Skin epidermis (tissue), 12 donors: ENCODE measurements around the gene DOCK10.

Source experiments
- H3K27ac ChIP-seq, 21 experiments: fragments of 200-600 bp; sonication (generic) in 11 of 21; one replicate each; pipeline ENCODE4 v1.5.0; 2020; ENCODE audit warnings: mild to moderate bottlenecking in 3 of 21, inconsistent platforms in 2 of 21, moderate library complexity in 2 of 21
- H3K4me3 ChIP-seq, 7 experiments: fragments of 200-600 bp; sonication (generic) in 2 of 7; one replicate each; pipeline ENCODE4 v1.5.0; 2020; ENCODE audit warnings: inconsistent platforms in 2 of 7, mild to moderate bottlenecking in 2 of 7, moderate library complexity in 1 of 7

The DOCK10 gene

GRCh38 chr2:224816816-224817215, 225.5 kb downstream of the DOCK10 start:
- no peak overlapping the region for H3K4me3 ChIP-seq
- H3K27ac ChIP-seq: no peak overlapping the region

- Histone ChIP-seq H3K27ac (no peak overlapping the region), H3K4me3 (no peak overlapping the region)
Measured at GRCh38 chr2:224813578-224813977, 228.7 kb downstream of the DOCK10 start.

- Histone ChIP-seq H3K27ac (no peak overlapping the region), H3K4me3 (no peak overlapping the region)
Measured at GRCh38 chr2:224807153-224807964, 234.9 kb downstream of the DOCK10 start.

DNA sequence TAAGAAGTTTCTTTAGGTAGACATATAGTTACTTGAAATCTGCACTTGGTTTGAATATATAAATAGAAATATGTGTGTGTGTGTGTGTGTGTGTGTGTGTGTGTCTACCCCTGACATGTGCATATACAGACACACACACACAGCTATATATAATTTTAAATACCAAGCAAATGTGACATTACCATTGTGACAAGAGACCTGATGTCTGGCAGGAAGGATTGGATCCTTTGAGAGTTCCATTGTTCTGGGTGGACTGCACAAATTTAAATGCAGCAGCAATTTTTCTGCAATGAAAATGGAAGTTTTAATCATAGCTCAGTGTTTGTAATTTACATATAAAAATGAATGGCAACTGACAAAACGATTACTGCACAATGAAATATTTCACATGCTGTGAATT, 238.3 kb downstream of the DOCK10 start:
- Histone ChIP-seq H3K27ac (no peak overlapping the region), H3K4me3 (no peak overlapping the region)

DNA sequence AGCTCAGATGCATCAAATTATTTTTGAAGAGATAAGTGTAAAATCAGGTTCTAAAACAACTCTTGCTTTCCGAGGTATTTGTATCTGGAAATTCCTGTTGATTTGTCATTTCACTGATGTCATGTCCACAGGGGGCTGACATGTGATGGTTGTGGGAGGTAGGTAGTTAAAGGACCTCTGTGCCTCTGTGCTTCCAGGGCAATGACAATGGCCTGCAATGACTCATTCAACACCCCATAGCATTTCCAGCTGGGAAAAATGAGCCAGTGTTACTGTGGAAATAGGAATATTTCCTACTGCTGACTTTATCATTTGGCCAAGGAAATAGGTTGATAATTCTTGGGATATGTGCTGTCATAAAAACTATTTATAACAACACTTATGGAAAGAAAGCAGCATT, 239.9 kb downstream of the DOCK10 start:
- H3K27ac ChIP-seq: no peak overlapping the region

DNA sequence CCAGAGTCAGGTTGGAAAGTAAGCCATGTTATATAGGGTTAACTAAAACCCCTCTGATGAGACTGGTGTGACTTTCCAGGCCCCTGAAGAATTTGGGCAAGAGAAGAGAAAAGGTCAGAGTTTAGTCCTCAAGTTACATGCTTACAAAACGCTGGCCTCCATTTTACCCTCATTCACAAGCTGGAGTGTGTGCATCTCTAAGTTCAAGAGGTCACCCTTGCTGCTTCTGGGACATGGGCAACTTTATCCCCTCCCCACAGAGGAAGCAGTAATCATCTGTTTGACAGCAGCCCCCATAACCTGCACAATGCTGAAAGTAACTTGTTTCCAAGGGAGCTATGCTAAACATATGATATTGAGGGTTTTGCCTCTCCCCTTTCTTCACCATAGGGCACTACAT, 240.9 kb downstream of the DOCK10 start:
- Histone ChIP-seq H3K4me3 (no peak overlapping the region), H3K27ac (no peak overlapping the region)

More for the DNA sequence above, 239.9 kb downstream of the DOCK10 start:
- H3K4me3 ChIP-seq: no peak overlapping the region

- Histone ChIP-seq H3K27ac (no peak overlapping the region), H3K4me3 (no peak overlapping the region)
Measured at GRCh38 chr2:224799691-224800090, 242.6 kb downstream of the DOCK10 start.

GRCh38 chr2:224798180-224798579, 244.1 kb downstream of the DOCK10 start:
- no peak overlapping the region for H3K27ac ChIP-seq
- no peak overlapping the region for H3K4me3 ChIP-seq

- Histone ChIP-seq H3K4me3 (no peak overlapping the region), H3K27ac (no peak overlapping the region)
Measured at GRCh38 chr2:224796695-224797305, 245.5 kb downstream of the DOCK10 start.

GRCh38 chr2:224793946-224794345, 248.3 kb downstream of the DOCK10 start:
- Histone ChIP-seq H3K27ac (no peak overlapping the region), H3K4me3 (no peak overlapping the region)

- Histone ChIP-seq H3K4me3 (no peak overlapping the region), H3K27ac (no peak overlapping the region)
Measured at GRCh38 chr2:224786848-224787247, 255.4 kb downstream of the DOCK10 start.

DNA sequence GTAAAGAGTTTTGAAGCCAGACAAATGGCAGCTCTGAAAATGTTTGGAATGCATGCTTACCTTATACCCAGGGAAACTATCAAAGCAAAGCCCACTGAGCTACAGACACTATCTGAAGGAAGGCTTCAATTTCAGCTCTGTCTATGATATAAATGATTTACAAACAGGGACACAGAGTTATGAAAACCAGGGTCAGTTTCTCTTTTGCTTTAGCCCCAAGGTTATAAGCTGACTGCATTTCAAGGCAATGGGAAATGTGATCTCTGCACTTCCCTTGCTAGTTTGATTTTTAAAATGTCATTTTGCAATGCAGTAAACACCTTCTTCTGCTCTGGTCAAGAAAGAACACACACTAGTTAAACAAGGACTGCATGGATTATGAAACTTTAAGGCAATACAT, 260.9 kb downstream of the DOCK10 start:
- H3K27ac ChIP-seq: no peak overlapping the region

GRCh38 chr2:224780823-224781222, 261.4 kb downstream of the DOCK10 start:
- H3K4me3 ChIP-seq: no peak overlapping the region
- H3K27ac ChIP-seq: no peak overlapping the region

More for the DNA sequence above, 260.9 kb downstream of the DOCK10 start:
- H3K4me3 ChIP-seq: no peak overlapping the region

DNA sequence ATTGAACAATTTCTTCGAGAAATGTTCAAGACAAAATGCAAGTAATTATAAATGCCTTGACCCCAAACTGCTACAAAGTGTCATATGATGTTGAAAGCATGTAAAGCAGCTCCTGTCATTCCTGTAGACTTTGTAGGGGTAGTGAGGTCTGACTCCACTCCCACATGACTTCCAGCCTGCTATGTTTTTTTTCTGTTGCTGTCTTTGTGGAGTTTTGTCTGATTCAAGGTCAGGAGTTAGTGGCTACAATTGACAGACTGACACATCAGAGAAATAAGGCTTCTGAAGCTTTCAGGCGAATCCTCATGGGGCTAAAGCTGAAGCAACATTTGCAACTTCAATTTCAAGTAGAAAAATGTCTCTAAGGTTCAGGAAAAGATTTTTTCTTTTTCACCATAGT, 262.2 kb downstream of the DOCK10 start:
- Histone ChIP-seq H3K27ac (no peak overlapping the region), H3K4me3 (no peak overlapping the region)

DNA sequence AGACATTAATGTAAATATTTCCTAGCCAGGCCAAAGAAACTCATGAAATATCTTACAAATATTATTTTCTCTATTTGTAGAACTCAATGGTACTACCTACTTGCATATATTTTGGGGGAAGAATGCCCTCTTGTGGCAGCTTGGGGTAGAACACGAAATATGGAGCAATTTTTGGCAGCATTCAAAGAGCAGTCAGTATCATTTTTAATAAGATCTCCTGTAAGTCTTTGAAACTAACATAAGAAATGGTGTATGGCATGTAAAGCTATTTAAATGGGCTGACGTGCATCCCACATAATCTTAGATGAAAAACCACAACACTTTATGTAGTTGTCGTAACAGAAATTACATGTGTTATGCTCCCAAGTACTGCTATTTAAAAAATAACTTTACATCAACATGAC, 263.8 kb downstream of the DOCK10 start:
- H3K4me3 ChIP-seq: no peak overlapping the region
- H3K27ac ChIP-seq: no peak overlapping the region

DNA sequence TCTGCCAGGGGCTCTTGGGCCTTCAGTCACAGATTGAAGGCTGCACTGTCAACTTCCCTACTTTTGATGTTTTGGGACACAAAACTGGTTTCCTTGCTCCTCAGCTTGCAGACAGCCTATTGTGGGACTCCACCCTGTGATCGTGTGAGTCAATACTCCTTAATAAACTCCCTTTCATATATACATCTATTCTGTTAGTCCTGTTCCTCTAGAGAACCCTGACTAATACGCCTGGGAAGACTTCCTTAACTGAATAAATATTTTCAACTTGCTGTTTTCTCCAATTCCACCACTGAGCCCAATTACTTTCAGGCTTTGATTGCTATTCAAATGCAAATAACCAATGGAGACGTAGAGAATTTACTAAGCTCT, 264.7 kb downstream of the DOCK10 start:
- Histone ChIP-seq H3K27ac (no peak overlapping the region), H3K4me3 (no peak overlapping the region)

DNA sequence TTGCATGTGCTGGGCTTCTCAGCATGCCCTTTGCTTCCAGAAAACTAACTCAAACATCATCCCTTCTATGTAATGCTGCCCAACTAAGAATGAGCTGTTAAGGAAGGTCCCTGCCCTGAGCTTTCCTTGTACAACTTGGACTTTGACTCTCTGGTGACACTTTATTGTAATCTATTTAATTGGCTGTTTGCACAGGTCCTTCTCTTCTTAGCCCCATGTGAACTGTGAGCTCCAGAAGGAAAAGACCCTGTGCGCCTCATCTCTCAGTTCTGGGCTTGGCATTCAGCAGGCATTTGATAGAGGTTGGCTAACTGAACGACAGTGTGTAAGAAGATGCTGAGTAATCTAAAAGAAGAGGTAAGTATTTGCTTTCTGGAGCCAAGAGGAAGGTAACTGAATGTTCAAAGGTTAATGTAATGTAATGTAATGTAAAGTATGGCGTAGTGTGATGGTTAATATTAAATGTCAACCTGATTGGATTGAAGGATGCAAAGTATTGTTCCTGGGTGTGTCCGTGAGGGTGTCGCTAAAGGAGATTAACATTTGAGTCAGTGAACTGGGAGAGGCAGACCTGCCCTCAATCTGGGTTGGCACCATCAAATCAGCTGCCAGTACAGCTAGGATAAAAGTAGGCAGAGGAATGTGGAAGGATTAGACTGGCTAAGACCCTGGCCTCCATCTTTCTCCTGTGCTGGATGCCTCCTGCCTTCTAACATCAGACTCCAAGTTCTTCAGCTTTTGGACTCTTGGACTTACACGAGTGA, 265.3 kb downstream of the DOCK10 start:
- Histone ChIP-seq H3K4me3 (no peak overlapping the region), H3K27ac (no peak overlapping the region)

- Histone ChIP-seq H3K4me3 (no peak overlapping the region), H3K27ac (no peak overlapping the region)
Measured at GRCh38 chr2:224775647-224776046, 266.6 kb downstream of the DOCK10 start.

GRCh38 chr2:224774735-224775134, 267.5 kb downstream of the DOCK10 start:
- H3K4me3 ChIP-seq: no peak overlapping the region

DNA sequence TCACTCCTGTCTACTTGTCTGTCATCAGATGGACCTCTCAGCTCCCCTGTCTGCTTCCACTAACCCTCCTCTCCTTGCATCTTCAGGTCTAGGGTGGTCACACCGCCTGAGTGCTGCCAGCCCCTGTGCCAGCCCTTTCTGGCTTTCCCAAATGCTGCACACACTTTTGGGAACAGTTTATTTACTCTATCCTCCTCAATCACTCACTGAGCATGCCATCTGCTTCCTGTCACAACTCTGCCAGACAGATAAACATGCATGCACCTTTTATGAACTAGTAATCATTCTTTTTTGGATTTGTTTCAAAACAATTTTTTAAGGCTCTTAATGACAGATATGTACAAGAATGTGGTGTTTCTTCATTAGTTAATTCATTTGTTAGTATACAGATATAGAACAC, 269.8 kb downstream of the DOCK10 start:
- H3K27ac ChIP-seq: no peak overlapping the region
- H3K4me3 ChIP-seq: no peak overlapping the region

More at GRCh38 chr2:224774735-224775134, 267.5 kb downstream of the DOCK10 start:
- no peak overlapping the region for H3K27ac ChIP-seq

DNA sequence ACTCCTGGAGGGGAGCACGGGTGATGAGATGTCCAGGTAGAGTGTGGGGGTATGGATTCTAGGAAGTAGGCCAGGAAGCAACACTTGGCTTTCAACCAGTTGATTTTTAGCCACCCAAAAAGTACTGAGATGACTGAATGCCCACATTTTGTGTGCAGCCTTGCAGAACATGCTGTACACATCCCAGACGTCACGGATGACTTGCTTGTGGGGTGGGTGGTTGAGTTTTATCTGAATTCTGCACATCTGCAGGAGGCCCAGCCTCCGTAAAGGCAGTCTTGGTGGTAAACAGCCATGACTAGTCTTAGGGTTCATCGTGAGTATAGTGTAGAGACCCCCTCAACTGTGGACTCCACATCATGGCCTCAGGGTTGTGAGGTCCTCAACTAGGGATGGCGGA, 272.8 kb downstream of the DOCK10 start:
- Histone ChIP-seq H3K4me3 (no peak overlapping the region), H3K27ac (no peak overlapping the region)
